CD1c-positive myeloid dendritic cell (primary cell): Measurements from ENCODE around the gene SDC1.

ENCODE experiments used
- DNase-seq: peaks from one replicate; pipeline ENCODE4 v3.0.0-alpha.2; 2016; ENCODE audit errors: extremely low spot score

SDC1 gene

DNA sequence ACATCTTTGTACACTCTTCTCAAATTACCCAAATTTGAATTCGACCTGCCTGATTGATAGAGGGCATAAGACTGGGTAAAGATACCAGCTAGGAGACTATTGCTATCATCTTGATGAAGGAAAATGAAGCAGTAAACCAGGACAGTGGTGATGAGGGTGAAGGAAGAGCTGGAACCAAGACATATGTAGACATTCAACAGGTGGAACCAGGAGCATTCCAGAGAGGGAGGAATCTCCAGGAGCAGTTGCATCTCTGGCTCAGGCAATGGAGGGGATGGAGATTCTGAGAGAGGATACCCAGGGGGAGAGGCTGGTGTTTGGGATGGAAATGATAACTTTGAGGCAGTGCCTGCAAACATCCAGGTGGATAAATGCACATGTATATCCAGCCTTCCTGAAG, 41.6 kb downstream of the SDC1 start:
- no peak for DNase-seq

DNA sequence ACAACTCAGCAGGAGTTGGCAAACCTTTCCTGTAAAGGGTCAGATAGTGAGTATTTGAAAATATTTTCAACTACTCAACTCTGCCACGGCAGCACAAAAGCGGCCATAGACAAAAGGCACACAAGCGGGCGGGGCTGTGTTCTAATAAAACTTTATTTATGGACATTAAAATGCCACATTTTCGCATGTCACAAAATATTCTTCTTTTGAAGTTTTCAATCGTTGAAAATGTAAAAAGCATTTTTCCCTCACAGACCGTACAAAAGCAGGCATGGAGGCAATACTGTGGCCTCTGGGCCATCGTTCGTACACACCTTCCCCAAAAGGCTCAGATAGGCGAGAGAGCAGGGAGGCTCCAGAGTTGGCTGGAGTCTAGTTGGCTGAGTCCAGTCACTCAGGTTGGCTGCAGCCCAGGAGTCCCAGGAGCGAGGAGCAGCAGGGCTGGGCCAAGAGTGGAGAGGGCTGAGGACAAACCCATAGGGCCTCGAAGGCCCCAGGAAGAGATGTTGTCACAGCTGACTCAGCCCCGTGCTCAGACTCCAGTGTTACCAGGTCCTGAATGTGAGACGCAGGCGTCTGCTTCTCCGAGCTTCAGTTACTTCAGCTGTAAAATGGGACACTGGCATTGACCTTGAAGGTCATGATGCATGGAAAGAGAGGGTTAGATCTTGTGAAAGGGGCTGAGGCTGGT, 42.5 kb downstream of the SDC1 start:
- DNase-seq: no peak

DNA sequence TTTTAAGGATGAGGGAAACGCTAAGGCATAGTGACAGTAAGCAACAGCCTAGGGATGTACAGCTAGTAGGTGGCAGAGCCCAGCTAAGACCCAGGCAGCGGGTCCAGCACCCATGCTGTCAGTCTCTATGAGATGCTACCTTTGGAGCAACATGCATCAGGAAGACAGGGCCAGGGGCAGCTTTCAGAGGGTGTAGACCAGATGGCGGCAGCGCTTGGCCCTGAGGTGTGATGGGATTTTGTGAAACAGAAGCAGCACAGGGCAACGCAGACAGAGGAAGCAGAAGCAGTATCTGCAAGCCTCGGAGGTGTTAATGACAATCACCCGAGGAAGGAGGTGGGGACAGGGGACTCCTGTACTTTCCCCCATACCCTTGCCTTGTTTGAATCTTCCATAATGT, 43.2 kb downstream of the SDC1 start:
- DNase-seq: no peak

DNA sequence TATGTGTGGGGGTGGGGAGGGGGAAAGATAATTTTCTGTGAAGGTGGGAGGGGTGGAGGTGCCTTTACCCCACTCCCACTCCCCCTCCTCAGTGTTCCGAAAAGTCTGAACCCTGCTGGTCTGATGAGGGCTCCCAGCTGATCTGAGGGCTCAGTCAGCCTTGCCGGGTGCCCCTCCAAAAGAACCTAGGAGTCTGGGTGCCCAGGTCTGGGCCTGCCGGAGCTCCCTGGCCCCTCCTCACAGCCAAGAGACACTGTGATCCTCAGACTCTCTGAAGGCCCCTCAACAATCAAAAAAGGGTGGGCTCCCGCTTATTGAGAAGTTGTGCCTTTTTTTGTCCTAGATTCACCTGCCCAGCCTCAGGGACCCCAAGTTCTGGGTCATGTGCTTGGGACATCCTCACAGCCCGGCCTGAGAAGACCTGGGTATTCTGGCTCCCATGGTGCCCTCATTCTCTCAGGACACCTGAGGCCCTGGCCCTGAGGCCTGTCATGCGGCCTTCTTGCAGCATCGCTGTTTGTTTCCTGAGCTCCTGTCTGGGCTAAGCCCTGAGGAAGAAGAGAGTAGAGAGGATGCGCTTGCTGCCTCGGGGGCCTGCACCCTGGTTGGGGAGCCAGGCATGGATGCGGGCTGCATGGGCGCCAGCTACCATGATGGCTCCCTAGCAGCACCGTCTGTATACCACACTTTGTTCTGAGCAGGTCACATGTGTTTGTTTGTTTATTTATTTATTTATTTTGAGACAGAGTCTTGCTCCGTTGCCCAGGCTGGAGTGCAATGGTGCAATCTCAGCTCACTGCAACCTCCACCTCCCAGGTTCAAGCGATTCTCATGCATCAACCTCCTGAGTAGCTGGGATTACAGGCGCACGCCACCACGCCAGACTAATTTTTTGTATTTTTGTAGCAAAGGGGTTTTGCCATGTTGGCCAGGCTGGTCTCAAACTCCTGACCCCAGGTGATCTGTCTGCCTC, 44.0 kb downstream of the SDC1 start:
- DNase-seq: no peak

DNA sequence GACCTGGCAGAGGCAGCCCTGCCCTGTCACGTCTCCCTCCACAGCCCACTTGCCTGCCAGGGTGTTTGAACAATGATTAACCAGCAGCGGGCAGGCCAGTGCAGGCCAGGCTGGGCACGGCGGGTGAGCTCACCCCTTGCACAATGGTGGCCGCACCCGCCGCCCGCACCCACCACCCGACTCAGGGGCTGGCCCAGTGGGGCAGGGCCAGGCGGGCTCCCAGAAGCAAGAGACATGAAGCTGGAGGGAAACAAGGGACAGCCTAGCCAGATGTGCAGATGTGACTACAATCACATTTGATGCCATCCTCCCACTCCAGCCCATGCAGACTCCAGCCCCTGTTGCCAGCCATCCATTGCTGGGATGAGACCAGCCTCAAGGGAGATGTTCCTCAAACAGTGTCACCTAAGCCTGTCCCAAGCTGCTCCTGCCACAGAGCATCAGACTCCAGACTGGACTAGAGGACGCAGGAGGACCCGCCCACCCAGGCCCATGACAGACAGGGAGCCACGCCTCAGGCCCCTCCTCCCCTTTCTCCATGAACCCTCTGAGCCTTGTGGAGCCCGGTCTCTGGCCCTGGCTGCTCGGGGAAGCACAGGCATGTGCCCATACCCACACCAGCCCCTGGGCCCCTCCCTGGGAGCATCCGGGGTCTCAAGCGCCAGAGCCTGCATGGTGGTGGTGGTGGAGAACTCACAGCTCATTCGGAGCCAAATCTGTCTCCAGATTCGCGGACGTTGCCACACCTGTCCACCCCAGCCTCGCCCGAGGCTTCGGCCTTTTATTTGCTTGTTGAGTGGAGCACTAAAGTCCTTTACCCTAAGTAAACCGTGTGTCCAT, 45.0 kb downstream of the SDC1 start:
- DNase-seq: no peak

DNA sequence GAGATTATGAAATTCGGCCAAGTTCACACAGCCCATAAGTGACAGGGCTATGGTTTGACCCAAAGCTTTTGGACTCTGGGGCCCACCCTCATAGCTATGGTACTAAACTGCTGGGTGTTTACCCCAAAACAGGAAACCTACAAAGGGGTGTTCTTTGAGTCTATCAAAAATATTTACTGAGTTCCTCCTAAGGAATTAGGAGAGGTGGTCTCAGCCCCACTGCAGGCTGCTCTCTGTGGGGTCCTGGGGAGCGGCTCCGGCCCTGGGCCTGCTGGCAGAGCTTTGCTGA, 45.5 kb downstream of the SDC1 start:
- DNase-seq: no peak

DNA sequence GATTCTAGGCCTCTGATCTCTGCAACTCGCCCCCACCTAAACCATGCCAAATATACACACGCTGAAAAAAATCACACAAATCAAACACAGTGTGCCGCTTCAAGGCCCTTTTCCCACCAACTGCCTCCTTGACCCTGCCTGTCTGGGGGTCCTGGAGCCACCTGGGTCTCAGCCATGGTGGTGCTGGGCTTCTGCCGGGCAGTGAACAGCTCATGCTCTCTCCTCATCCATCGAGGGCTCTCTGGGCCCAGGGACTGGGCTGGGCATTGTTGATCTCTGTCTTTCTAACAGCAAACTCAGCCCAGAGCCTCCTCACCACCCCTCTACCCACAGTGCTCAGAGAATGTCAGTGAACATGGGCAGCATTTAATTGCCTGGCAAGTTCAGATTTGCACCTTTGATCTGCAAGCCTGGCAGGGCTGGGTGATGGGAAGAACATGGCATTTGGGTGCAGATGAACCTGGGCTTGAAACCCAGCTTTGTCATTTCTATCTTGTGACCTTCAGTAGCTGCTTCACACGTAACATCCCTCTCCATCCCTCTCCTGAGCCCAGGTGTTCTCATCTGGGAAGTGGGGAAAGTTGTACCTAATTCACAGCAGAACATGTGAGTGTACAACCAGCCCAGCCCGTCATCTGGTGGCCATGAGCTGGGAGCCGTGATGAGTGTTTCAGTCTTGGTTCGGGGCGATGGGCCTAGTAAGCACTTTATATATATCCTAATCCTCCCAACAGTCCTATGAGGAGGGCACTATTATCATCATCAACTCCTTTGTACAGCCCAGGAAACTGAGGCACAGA, 46.1 kb downstream of the SDC1 start:
- DNase-seq: no peak

DNA sequence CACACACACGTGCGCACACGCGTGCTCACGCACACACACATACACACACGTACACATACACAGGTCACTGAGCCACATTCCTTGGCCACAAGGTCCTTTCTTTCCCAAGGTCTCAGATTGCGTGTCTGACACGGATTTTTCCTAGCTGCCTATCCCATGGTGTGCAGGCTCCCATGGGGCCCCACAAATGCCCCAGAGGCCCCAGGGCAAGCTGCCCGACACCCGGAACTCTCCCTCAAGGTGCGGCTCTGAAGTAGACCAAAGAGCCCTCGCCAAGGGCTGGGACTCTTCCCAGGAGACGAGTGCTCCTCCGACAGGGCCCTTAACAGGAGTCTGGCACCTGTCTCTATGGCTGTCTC, 46.7 kb downstream of the SDC1 start:
- DNase-seq: no peak

DNA sequence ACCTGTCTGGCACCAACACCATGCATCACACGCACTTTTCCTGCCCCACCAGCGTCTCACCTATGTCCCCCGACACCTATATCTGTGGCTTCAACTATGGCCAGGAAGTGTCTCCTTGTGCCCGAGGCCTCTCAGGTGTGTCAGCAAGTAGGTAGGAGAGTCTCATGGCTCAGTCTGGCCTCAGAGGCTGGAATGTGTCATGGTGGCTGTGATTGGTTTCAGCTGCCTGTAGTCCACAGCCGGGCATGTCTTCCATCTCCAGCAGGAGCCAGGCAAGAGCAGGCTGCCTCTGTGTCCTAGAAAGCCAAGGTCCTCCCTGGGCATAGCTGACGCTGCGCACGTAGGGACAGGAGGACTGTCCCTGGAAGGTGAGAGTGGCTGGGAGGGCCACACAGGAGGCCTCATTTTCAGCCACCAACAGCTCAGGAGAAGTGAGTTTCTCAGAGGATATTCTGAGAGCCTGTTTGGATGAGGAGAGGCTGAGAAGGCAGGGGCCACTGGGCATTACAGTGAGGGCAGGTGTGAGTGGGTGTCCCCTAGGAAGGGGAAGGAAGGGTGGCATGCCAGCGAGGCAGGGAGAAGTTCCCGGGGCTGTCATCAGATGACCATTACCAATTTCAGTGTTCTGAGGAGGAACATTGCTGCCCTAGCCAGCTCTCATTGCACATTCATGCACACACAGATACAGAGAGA, 47.2 kb downstream of the SDC1 start:
- DNase-seq: peak; percentile 24

DNA sequence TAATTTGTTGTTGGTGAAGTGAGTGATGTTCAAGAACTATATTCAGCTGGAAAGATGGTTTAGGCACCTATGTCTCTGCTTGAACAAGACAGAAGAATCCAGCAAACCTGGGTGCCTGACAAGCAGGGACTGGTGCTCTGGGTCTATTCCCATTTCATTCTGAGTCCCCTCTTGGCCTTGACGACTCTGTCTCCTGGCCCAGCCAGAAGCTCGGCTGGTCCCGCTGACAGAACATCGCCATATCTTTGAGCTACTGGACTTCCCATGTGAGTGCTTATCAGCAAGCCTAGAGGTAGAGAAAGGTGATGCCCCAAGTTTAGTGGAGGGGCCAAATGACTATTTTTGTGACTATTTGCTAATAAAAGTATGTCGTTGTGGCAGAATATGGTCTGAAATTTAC, 48.2 kb downstream of the SDC1 start:
- no peak for DNase-seq

DNA sequence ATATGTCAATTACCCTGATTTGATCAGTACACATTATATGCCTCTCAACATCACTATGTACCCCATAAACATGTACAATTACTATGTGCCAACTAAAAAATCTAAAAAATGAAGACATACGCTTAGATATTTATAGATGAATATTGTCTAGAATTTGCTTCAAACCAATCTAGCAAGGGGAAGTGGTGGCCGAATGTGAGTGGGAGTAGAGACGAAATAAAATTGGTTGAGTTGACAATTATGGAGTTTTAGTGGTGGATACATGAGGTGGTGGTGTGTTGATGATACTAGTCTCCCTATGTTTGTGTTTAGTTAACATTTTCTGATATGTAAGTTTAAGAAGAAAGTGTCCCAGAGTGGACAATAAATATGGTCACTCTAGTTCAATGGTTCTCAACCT, 49.0 kb downstream of the SDC1 start:
- peak; percentile 28 for DNase-seq

DNA sequence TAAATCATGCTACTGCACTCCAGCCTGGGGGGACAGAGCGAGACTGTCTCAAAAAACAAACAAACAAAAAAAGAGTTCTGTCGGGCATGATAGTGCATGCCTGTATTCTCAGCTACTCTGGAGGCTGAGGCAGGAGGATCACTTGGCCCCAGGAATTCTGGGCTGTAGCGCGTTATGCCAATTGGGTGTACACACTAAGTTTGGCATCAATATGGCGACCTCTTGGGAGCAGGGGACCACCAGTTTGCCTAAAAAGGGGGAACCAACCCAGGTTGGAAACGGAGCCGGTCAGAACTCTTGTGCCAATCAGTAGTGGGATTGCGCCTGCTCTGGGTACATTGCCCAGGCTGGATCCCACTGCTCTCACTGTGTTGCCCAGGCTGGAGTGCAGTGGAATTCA, 49.7 kb downstream of the SDC1 start:
- DNase-seq: no peak

DNA sequence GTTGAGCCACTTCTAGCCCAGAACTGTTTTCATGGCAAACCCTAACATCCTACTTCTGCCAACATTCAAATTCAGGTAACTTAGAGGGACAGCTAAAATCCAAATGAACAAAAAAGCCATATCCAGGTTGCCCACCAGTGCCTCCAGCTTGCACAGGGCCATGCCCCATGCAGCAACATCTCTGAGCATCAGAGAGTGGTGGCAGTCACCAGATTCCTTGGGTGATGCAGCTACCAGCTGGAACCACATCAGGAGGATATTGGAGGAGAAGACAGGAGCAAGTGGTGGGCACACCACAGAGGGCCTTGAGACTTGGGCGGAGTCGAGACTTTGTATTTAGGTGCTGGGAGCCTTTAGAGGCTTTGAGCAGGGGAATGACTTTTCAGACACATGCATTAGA, 50.5 kb downstream of the SDC1 start:
- no peak for DNase-seq

DNA sequence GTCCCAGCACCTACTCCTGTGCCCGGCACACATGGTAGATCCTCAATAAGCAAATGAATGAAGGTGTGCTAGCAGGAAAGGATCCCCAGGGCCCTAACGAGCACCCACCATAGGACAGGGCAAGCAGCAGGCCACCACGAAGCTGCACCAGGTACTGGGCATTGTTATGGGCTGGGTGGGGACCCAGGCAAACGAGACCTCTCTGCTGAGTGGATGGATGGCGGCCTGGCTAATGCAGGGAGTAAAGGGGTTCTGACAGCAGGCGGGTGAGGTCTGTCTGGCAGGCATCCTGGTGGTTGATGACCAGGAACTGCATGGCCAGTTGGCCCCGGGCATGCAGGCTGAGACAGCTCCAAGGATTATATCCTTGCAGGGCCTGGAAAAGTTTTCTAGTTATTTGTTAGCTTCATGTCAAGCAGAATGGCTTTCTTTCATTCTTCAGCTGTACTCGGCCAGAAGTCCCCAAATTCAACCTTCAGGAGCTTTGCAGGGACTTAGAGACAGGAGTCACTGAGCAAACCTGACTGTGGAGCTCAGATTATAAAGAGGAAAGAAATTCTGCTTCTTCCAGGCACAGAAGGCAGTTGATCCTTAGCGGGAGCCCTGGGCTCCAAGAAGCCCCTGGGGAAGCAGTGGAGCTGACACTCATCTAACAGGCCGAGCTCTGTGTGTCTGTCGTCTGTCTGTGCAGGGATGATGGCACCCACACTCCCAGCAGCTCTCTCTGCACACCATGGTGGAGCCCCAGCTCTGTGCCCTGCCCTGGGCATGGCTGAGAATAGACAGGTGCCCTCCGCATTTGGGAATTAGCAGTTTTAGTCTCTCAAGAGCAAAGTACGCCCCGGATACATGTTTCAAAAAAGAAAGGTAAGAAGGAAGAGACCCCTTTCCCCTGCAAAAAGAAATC, 51.2 kb downstream of the SDC1 start:
- DNase-seq: no peak

DNA sequence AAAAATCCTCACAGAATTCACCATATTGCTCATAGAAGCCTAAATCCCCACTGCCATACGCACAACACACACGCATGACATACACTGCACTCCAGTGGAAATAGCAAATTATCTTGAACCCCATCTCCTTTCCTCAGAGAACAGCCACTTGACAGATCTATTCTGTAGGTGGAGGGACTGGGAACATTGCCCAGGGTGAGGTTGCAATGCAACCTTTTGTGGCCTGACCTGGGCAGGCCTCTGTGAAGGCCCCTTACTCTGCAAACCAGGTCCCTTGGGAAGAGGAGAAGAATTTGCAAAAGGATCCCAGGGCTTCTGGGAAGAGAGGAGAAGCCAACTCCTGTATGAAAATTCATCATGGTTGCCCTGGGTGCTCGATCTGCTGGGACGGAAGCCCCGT, 51.9 kb downstream of the SDC1 start:
- DNase-seq: no peak

DNA sequence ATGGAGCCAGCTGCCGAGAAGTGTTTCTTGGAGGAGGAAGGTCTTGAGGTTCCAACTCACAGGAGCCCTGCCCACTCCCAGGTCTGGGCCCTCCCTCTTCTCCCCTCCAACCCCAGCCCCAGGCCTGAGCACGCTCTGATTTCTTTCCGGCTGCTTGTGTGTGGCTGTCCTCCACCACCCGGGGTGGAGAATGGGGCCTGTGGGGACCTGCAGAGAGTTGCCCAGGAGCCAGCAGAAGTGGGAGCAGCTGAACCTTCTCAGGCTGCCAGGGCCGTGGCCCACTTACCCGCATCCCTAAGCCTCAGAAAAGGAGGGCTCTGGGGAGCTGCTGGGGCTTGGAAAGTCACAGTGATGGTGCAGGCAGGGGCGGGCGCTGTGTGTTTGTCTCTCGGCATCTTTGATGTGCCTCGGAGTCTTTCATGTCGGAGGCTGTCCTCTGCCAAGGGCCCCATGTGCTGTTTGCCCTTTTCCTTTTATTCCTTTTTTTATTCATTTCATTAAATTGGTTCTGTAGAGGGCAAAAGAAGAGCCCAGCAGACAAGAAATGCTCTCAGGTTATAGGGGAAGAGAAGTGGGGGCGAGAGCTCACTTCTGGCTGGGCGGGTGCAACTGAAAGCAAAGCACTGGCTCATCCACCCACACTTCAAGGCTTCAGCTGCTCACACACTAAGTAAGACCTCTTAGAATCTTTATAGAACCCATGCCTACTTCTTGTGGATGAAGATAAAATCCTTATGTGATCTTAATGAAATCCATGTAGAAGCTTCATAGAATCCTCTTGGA, 52.5 kb downstream of the SDC1 start:
- peak; percentile 24 for DNase-seq

DNA sequence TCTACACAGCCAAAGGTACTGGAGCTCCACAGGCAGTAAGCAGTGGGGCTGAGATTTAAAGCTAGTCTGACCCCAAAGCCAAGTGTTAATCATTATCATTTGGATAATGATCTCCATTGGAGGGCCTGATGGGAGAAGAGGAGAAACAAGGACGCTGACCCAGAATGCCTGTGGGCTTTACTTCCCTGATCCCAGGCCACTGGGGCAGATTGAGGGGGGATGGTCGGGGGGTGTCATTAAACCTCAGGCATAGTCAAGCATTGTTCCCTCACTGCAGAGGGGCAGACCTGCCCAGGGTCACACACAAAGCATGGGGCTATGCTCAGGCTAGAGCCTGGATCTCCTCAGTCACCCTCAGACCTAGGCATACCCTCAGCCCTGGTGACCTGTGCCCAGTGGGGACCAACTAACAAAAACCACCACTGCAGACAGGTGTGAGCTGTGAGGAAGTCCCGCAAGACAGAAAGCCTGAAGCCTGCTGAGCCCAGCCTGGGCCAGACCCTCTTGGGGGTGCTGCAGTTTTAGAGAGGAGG, 53.4 kb downstream of the SDC1 start:
- DNase-seq: no peak

DNA sequence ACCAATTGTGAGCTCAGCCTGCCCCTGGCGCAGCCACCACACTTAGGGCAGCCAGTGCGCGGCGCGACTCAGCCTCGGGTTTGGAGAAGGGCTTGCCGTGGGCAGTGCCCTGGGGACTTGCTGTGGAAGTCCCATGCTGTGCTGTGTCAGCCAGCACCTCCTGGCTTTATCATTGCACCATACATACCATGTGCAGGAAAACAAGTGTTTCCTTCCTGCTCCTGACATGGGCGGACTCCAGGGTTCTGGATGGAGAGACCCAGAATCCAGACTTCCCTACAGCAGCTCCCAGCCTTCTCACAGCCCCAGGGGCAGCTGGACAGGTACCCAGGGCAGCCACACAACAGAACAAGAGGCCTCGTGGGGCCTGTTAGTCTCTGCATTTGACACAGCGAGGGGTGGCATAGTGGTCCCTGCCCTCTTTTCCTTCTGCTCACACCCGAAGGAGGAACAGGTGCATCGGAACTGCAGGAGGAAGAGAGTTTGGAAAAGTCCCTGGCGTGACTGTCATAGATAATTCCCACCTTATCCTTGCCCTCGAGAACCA, 54.2 kb downstream of the SDC1 start:
- DNase-seq: peak; percentile 3
